GM10847 (cell line): ENCODE results near the gene POU2AF2.

Experiments used
- POLR2A ChIP-seq: IDR thresholded peaks from 2 replicates; pipeline ENCODE4 v1.6.1; 2011; ENCODE audit not compliant: insufficient read length; ENCODE audit errors: extremely low read depth

POU2AF2 gene

GRCh38 chr11:111297696-111298095, 52.2 kb downstream of the POU2AF2 start:
- TF ChIP-seq POLR2A = no peak

- no peak for TF ChIP-seq POLR2A
Measured at GRCh38 chr11:111298413-111299100, 53.0 kb downstream of the POU2AF2 start, which contains the start of gene POU2AF3. TSS of gene POU2AF3 (plus strand) at chr11:111298546. CDS start at chr11:111298582, 36 bp downstream.

- no peak for TF ChIP-seq POLR2A
Measured at GRCh38 chr11:111299101-111300026, 53.8 kb downstream of the POU2AF2 start.

- no peak for TF ChIP-seq POLR2A
Measured at GRCh38 chr11:111300569-111300968, 55.0 kb downstream of the POU2AF2 start.

- no peak for TF ChIP-seq POLR2A
Measured at GRCh38 chr11:111301004-111301841, 55.7 kb downstream of the POU2AF2 start.

GRCh38 chr11:111301842-111302118, 56.3 kb downstream of the POU2AF2 start:
- TF ChIP-seq POLR2A = no peak

GRCh38 chr11:111302298-111302697, 56.8 kb downstream of the POU2AF2 start:
- no peak for TF ChIP-seq POLR2A

GRCh38 chr11:111303461-111303860, 57.9 kb downstream of the POU2AF2 start:
- no peak for TF ChIP-seq POLR2A

- TF ChIP-seq POLR2A = no peak
Measured at GRCh38 chr11:111305162-111305802, 59.8 kb downstream of the POU2AF2 start.

- TF ChIP-seq POLR2A = no peak
Measured at GRCh38 chr11:111305876-111306275, 60.4 kb downstream of the POU2AF2 start.

GRCh38 chr11:111306321-111306720, 60.8 kb downstream of the POU2AF2 start:
- no peak for TF ChIP-seq POLR2A

- TF ChIP-seq POLR2A = no peak
Measured at GRCh38 chr11:111307472-111308108, 62.1 kb downstream of the POU2AF2 start.

GRCh38 chr11:111308140-111308539, 62.6 kb downstream of the POU2AF2 start:
- no peak for TF ChIP-seq POLR2A

GRCh38 chr11:111309215-111309915, 63.8 kb downstream of the POU2AF2 start:
- TF ChIP-seq POLR2A = no peak
